Measurements from ENCODE around the gene GLYATL3. TPM values are rescaled to one million over a fixed set of nuclear protein-coding genes. Genes with fewer than 3 reads are reported as not detected.
A peak's percentile ranks its signal among the peaks of the same experiment; 100 is the strongest.

GLYATL3 gene
- total RNA-seq, 1 experiment from 2014 or later = not detected

DNA sequence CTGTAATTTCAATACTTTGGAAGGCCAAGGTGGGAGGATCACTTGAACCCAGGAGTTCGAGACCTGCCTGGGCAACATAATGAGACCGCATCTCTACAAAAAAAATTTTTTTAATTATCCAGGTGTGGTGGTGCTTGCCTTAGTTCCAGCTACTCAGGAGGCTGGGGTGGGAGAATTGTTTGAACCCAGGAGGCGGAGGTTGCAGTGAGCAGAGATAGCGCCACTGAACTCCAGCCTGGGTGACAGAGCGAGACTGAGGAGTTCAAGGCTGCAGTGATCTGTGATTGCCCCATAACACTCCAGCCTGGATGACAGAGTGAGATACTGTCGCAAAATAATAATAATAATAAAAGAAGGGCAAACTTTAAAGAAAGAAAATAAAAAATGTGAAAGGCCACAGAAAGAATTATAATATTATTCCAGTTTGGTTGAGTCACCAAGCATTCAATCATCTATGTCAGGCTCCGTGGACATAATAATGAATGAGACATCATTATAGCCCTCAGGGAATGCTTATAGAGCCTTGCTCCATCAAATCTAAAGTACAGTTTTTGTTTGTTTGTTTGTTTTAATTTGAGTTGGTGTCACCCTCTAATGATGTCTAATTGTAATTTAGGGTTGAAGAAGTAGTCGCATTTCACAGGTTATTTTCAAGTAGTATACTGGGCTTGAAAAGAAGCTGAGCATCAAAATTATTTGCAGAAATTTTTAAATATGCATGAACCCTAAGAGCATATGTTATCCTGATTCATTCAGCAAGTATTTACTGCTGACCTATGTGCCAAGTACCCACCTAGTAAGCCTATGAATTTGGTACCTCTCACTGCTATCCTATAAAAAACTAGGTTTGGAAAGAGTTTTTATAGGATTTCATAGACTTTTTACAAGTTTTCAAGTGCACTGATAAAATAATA lies 15.1 kb downstream of the GLYATL3 start:
- no peak for DNase-seq (ENCODE audit: low spot score)

DNA sequence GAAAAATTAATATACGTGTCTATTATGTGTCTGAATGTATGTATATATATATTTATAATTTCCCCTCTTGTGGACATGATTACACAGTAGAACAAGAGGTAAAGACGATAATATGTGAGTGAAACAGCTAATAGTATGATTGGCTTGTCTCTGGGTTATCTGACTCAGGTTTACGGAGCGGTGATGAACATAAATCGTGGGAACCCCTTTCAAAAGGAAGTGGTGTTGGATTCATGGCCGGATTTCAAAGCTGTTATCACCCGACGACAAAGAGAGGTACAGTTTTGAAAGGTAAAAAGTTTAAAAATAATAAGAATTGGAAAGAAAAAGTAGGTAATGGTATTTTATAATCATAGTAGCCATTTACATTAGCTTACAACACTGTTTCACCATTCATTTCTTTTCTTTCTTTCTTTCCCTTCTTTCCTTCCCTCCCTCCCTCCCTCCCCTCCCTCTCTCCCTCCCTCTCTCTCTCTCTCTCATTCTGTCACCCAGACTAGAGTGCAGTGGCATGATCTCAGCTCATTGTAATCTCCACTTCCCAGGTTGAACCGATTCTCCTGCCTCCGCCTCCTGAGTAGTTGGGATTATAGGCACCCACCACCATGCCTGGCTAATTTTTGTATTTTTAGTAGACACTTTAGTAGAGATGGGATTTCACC lies 15.9 kb downstream of the GLYATL3 start:
- peak; percentile 11 for DNase-seq (ENCODE audit: low spot score)

DNA sequence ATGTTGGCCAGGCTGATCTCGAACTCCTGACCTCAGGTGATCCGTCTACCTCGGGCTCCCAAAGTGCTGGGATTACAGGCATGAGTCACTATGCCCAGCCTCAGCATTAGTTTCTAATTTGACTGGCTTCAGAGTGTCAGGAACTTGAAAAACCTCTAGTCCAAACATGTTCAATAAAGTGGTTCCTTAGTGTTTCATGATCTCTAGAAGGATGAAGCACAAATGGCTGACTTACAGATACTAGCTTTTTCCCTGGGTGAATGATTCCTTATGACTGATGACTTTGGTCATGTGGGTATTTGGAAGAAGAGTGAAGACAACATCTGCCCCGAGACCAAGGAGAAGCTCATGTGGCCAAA lies 16.4 kb downstream of the GLYATL3 start:
- no peak for DNase-seq (ENCODE audit: low spot score)

DNA sequence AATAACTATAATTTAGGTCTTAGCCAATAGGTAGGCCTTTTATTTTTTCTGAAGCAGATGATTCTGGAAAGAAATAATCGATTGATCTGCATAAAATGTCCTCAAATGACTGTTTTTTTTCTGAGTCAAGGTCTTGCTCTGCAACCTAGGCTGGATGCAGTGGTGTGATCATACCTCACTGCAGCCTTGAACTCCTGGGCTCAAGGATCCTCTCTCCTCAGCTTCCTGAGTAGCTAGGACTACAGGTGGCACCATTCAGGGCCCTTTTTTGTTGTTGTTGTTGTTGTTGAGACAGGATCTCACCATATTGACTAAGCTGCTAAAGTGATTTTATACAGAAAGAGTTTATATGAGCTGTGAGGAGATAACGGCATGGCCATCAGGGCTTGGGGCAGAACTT lies 18.2 kb downstream of the GLYATL3 start:
- DNase-seq (ENCODE audit: low spot score) = no peak

DNA sequence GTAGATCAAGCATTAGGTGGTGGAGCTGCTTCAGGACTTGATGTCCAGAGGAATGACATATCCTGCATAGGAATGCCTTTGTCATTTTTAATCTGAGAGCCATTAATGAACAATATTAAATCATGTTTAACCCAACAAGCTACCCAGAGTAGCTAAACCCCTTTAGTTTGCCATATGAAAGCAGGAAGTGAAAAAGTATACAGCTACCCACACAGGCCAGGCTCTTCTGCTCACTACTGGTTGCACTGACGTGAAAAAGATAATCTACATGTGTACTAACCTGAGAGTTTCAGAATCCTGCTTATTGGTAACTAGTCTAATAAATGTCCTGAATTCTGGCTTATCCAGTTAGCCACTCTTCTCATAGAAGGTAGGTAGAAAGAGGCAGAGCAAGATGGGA lies 19.9 kb downstream of the GLYATL3 start:
- DNase-seq (ENCODE audit: low spot score) = no peak

DNA sequence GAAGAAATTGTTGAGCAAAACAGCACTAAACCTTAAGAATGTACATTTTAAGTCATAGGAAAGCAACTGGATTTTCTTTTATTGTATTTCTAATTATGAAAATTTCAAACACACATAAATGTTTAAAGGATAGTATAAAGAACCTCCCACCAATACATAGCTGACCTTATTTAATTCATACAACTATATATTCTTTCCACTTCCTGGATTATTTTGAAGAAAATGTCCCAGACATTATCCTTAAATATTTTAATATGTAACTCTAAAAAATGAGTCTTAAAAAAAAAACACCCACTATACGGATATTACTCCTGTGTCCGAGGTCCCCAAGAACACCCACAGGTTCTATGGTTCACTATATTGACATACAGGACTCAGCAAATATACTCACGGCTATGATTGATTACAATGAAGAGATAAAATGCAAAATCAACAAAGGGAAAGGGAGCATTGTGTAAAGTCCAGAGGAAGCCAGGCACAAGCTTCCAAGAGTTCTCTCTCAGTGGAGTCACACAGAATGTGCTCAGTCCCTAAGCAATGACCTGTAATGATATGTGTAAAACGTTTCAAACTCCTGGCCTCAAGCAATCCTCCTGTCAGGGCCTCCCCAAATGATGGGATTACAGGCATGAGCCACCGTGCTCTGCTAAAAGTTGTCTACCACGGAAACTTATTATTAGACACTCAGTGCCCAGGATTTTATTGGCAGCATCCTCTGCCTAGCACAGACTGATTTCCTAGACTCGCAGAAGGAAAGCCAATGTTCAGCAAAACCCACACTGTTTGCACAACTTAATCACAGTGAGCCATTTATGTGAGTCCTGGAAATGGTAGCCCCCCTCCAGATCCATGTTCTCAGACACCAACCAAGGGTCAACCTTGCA lies 23.2 kb downstream of the GLYATL3 start:
- DNase-seq (ENCODE audit: low spot score) = no peak

DNA sequence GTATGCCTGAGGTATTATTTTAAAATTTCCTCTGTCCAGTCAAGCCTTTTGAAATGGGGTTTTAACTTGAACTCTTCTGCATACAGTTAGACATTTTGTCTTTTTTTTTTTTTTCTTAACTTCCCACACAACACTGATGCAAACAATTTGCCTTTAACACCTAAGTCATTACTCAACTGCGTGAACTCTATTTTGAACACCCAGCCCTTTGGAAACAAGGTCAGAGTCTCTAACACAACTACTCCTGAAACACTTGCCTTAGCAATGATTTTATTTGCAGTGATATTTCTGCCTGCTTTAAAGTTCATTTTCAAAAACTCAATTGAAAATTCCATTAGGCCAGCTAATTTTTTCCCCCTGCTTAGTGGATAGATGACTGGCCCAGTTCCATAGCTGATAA lies 24.2 kb downstream of the GLYATL3 start:
- no peak for DNase-seq (ENCODE audit: low spot score)

DNA sequence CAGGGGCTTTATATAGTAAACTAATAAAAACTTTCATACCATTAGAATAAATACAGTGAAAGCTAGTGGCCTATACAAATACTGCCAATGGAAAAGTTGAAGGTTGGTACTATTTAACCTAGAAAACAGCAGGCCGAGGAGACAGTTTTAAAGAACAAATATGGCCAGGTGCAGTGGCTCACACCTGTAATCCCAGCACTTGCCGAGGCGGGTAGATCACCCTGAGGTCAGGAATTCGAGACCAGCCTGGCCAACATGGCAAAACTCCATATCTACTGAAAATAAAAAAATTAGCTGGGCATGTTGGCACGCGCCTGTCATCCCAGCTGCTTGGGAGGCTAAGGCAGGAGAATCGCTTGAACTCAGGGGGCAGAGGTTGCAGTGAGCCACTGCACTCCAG lies 24.8 kb downstream of the GLYATL3 start:
- DNase-seq (ENCODE audit: low spot score) = no peak

DNA sequence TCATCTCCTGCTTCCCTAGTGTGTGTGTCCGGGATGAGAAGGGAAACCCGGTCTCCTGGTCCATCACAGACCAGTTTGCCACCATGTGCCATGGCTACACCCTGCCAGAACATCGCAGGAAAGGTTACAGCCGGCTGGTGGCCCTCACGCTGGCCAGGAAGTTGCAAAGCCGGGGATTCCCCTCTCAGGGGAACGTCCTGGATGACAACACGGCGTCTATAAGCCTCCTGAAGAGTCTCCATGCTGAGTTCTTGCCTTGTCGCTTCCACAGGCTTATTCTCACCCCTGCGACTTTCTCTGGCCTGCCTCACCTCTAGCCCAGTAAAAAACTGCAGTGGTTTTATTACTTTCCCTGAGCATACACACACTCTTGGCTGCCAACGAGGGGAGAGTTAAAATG lies 26.9 kb downstream of the GLYATL3 start:
- DNase-seq (ENCODE audit: low spot score) = no peak

DNA sequence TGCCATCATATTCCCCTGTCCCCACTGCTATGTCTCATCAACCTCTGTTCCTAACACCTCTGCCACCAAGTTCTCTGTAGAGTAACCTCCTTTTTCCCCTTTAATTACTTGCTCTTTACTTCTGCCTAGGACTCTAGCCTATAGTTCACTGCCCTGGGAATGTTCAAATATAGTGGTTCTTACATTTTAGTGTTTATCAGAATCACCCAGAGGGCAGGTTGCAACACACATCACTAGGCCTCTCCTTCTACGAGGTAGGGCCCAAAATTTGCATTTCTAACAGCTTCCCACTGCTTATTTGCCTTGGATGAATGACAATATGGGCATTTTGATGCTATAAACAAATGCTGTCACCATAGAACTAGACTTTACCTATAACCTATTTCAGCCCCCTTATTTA lies 27.6 kb downstream of the GLYATL3 start:
- no peak for DNase-seq (ENCODE audit: low spot score)

DNA sequence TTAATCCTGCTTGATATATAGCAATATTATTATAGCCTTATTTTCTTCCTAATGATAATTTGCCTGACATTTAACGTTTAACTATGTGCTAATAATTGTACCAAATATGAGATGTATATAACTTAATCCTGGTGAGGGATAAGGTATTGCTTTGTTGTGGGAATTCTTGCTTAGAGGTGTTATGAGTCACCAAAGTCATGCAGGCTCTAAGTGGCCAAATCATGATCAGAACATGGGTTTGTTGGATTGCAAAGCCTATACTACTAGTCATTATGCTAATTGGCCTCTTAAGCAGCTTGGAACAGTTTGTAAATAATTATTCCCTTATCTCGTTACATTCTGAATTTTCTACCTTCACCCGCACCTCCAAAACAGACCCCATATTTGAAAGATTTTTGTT lies 28.8 kb downstream of the GLYATL3 start:
- DNase-seq (ENCODE audit: low spot score) = no peak

DNA sequence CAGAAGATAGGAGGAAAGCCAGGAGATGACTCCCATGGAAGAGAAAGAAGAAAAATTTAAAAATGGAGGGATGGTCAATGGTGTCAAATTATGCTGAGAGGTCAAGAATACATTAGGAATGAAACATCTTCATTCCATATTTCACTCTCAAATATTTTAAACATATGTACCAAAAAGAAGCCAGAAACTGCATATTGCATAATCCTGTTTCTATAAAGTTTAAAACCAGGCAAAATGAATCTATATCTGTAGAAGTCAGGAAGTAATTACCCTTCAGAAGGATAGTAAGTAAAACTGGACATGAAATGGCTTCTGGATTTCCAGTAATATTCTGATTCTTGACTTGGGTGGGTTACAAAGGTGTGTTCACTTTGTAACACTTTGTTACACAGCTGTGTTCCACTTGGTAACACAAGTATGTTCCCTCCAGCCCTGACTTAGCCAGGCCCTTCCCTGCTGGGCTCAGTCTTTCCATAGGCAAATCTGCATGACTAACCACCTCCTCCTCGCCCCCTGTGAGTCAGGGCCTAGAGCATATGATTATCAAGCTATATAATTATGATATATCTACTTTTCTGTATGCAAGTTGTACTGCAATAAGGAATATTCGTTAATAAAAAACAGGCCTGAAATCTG lies 30.5 kb downstream of the GLYATL3 start:
- DNase-seq (ENCODE audit: low spot score) = no peak

DNA sequence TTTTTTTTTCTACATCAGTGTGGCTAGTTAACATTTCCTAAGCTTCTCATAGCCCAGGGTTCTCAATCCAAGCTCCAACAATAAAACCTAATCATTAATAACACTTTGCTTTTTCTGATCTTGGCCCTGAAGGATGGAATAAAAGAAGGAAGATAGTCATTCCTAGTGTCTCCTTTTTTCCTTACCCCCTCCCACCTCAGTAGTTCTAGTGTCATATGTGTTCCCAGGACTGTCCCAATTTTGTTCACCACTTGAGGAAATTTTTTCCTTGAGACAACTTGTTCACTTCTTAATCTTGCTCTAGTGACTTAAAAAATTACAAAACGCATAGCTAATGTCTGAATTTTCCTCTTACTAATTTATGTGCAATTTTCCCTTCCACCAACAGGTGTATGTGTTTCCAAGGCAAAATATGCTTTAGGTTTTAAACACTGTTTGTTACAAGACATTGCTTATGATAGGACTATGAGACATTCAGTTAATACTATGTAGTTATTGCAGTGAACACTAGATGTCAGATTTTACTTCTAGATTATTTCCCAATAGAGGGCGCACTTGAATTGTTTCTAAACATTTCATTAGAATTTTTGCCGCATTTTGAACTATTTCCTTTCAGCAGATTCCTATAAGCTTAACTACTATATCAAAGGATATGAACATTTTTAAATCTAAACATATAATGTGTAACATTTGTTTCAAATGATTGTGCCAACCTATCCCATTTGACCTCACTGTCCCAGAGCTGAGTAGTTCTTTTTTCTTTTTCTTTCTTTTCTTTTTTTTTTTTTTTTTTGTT lies 32.2 kb downstream of the GLYATL3 start:
- peak; percentile 83 for DNase-seq (ENCODE audit: low spot score)

DNA sequence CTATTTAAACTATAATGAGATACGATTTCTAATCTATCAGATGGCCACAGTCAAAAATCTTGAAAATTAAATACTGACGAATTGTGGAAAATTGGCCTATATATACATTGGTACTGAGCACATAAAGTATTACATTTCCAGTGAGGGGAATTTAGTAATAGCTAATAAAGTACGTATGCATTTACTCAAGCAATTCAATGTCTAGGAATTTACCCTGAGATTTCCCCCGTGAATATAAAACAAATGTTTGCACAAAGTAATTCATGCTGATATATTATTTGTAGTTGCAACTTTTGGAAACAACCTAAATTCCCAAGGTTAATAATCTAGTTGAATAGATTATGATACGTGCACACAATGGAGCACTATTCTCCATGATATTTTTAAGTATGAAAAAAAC lies 36.1 kb downstream of the GLYATL3 start:
- DNase-seq (ENCODE audit: low spot score) = no peak

DNA sequence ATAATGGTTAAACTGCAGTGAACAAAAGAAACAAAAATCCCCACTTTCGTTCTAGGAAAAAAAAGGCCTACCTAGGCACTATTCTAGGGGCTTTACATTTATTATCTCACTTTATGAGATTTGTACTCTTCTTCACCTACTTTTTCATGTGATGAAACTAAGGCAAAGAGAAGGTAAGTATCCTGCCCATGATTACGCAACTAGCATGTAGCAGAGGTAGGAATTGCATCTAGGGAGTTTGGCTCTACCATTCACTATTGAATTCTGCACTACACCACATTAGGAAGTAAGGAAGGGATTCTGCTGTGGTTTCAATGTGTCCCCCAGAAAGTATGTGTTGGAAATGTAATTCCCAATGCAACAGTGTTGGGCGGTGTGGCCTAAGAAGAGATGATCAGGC lies 39.4 kb downstream of the GLYATL3 start:
- DNase-seq (ENCODE audit: low spot score) = no peak

DNA sequence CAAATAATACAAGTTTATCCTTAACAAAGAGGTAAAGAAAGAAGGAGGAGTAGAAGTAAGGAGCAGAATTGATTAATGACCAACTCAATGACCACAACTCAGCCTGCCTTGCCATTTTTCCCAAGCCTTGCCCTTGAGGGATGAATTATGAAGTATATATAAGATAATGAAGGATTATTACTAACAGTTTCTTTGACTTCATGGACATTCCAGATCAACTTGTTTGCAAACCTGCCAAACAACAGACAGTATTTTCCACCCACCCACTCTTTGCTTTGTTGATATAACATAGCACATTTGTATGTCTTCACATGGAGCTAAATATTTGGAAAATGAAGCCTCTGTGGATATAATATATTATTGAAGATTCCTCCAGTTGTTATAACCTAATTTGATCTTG lies 40.9 kb downstream of the GLYATL3 start:
- peak; percentile 53 for DNase-seq (ENCODE audit: low spot score)

DNA sequence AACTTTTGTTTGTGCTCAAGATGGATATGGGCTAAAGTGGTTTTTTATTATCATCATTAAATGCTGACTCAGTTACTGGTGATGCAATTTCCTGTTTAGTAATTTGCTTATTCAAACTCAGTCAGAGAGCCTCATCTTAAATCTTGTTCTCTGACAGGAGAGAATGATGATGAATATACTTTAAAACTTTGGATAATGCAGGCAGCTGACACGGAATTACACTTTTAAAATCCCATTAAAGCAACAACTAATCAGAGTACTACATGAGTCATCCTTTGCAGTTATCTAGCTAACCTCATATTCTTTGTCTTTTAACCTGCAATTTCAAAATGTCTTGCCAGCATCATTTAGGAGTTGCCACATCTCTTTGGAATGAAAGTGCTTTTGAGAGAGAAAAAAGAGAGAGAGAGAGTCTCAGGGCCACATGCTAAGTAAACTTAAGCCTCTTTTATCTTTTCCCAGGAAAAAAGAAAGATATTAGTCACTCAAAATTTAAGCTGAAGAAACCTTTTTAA lies 41.5 kb downstream of the GLYATL3 start:
- peak; percentile 97 for DNase-seq (ENCODE audit: low spot score)

DNA sequence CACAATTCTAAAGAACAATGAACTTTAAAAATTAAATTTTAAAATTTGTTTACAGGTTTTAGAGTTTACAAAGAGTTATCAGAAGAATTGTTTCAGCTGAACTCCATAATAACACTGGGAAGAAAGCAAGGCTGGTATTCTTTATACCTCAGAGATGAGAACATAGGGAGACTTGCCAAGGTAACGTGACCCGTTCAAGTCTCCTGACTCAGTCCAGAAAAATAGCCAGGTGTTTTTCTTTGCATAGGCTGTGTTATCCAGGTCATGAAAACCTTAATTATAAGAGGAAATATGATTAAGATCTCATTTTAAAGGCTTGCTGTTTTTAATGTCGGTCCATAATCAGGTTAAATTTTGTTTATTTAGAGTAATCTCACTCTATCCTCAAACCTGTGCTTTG lies 42.2 kb downstream of the GLYATL3 start:
- DNase-seq (ENCODE audit: low spot score) = peak; percentile 57

DNA sequence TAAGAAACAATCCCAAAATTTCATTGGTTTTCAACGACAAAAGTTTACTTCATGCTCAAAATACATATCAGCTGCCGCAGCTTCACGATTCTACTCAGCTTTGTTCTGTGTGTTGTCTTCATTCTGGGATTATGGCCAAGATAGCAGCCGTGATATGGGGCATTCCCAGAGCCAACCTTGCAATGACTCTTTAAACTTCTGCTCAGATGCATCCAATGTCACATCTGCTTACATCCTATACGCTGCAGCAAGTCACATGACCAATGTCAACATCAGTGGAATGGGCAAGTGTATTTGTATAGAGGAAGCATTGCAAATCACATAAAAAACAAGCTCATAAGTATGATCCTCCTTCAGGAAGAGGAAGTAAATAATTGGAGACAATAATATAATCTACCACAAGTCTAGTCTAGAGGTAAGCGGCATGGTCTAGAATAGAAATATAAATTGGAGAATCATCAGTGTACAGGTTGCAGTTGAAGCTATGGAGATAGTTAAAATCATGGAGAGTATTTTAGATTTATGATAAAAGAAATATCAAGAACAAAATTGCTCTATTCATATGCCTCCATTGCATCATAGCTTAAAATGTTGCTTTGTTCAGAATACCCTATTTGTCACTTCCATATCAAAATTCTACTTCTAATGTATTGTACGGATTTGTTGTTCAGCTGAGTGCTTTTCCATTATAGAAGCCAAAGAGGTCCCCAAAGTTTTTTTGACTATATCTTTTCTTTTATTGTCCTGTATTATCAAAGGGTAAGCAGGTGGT lies 43.5 kb downstream of the GLYATL3 start:
- DNase-seq (ENCODE audit: low spot score) = no peak

DNA sequence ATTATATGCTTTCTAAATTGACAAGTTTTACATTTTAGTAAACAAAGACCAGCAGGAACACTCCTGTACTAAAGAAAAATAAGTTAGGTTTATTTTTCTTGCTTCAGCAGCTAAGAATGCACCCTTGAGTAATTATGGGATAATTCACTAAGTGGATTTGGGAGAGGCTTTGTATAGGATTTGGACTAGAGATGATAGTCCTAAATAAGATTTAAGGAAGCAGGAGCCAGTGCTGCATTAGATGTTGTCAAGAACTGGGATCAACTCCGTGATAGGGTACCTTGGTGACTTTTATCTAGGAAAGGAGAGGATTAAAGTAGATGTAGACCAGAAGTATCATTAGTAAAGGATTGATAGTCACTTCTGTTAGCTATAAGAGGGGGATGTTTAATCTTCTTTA lies 46.6 kb downstream of the GLYATL3 start:
- no peak for DNase-seq (ENCODE audit: low spot score)
